PC-3 (cell line): Measurements from ENCODE around the gene MRPS14.

Experiments used
- EZH2 ChIP-seq: fragments of 300-600 bp; sonication (generic); IDR thresholded peaks from one replicate; pipeline ENCODE4 v1.6.1; 2017; ENCODE audit warnings: antibody characterized with exemption, mild to moderate bottlenecking, low read length; ENCODE audit not compliant: unreplicated experiment
- EZH2phosphoT487 ChIP-seq: fragments of 300-600 bp; sonication (generic); IDR thresholded peaks from 2 replicates; pipeline ENCODE4 v1.6.1; 2018; ENCODE audit warnings: mild to moderate bottlenecking, antibody characterized with exemption, low read length, borderline replicate concordance
- TF ChIP-seq, protein P1 (sequence below): fragments of 300-600 bp; sonication (generic); conservative IDR thresholded peaks from 2 replicates; pipeline ENCODE4 v1.5.1; 2017; ENCODE audit warnings: antibody characterized with exemption, low read depth, mild to moderate bottlenecking, low read length

DNA sequence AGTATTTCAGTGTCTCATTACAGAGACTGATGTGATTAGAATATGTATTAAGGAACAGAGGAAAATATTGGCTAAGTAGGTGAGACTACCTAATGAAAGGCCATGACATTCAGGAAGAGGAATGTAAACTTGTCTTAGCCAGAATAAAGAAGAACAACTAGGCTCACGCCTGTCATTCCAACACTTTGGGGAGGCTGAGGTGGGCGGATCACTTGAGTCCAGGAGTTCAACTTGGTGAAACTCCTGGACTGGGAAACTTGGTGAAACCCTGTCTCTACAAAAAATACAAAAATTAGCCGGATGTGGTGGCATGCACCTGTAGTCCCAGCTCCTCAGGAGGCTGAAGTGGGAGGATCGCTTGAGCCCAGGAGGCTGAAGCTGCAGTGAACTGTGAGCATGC, 38.3 kb downstream of the MRPS14 start:
- TF ChIP-seq, protein P1, sequence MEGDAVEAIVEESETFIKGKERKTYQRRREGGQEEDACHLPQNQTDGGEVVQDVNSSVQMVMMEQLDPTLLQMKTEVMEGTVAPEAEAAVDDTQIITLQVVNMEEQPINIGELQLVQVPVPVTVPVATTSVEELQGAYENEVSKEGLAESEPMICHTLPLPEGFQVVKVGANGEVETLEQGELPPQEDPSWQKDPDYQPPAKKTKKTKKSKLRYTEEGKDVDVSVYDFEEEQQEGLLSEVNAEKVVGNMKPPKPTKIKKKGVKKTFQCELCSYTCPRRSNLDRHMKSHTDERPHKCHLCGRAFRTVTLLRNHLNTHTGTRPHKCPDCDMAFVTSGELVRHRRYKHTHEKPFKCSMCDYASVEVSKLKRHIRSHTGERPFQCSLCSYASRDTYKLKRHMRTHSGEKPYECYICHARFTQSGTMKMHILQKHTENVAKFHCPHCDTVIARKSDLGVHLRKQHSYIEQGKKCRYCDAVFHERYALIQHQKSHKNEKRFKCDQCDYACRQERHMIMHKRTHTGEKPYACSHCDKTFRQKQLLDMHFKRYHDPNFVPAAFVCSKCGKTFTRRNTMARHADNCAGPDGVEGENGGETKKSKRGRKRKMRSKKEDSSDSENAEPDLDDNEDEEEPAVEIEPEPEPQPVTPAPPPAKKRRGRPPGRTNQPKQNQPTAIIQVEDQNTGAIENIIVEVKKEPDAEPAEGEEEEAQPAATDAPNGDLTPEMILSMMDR, result no peak
- no peak for TF ChIP-seq EZH2
- TF ChIP-seq EZH2phosphoT487, result no peak
